Testis (tissue), 2 donors: Measurements from ENCODE around the gene UBALD1.

Experiments
- CTCF ChIP-seq, 3 experiments: fragments of 450-650 bp in 2 of 3; fragments of 200-600 bp in 1 of 3; sonication (generic) in 1 of 3; IDR thresholded peaks; one replicate each; pipeline ENCODE4 v1.5.1; 2016 to 2019; ENCODE audit warnings: antibody characterized with exemption in 3 of 3, mild to moderate bottlenecking in 2 of 3, moderate library complexity in 1 of 3
- POLR2A ChIP-seq: fragments of 450-650 bp; IDR thresholded peaks from one replicate; pipeline ENCODE4 v1.6.1; 2017; ENCODE audit warnings: antibody characterized with exemption, mild to moderate bottlenecking, moderate library complexity

GRCh38 chr16:4634768-4635167 lies 20.1 kb upstream of the UBALD1 start:
- TF ChIP-seq CTCF (IDR thresholded peaks at IDR 0.05), result no peak
- no peak for TF ChIP-seq POLR2A
